ENCODE data around the gene MED14.

The MED14 gene

DNA sequence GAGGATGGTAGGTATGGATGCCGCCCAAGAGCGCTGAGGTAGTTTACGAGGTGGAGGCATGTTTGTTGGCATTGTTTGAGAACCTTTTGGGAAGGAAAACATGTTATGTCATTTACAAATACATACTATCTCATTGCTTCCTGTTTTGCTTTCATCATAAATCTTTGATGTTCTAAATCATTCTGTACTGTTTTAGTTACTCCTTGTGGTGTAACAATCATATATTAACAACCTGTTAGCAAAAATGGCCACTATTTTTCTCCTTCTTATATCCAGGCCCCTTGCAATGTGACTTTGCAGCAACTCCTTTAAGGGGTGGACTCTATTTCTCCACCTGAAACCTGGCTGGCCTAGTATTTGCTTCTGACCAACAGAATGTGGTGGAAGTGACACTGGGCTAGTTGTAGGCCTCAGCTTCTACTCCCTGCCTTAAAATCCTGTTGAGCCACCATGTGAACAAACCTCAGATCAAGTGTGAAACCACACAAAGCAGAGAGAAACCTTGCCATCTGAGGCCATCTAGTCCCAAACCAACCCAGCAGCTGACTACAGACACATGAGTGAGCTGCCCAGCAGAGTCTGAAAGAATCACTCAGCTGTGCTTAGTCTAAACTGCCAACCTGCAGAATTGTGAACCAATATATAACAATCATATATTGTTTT lies 72.1 kb downstream of the MED14 start:
- no peak for DNase-seq (ENCODE audit: low spot score)

- DNase-seq (ENCODE audit: low spot score): no peak
Measured at GRCh38 chrX:40661489-40661888, 73.9 kb downstream of the MED14 start.

GRCh38 chrX:40660381-40660780 lies 75.0 kb downstream of the MED14 start:
- DNase-seq (ENCODE audit: low spot score): no peak

- no peak for DNase-seq (ENCODE audit: low spot score)
Measured at GRCh38 chrX:40653535-40653934, 81.8 kb downstream of the MED14 start.

DNA sequence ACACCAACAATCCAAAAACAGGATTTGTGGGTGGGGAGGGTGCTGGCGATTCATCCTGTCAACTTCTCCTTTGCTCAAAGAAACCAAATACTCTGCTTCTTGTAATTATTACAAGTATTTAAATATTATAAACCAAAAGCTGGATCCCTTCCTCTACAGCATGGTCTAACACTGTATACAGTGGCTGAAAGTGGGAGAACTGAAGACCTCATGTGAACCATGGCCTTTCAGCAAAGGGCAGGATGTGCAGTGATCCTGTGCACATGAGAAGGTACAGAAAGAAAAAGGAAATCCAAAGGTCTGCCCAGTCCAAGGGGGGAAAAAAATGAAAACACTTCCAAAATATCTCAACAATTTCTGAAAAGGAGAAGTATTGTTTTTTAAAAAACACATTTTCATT lies 82.7 kb downstream of the MED14 start:
- DNase-seq (ENCODE audit: low spot score): no peak

- peak; percentile 25 for DNase-seq (ENCODE audit: low spot score)
Measured at GRCh38 chrX:40651620-40652223, 83.6 kb downstream of the MED14 start.

- peak; percentile 96 for DNase-seq (ENCODE audit: low spot score)
Measured at GRCh38 chrX:40647307-40648197, 87.8 kb downstream of the MED14 start, which contains the start of gene CXorf38. Gene CXorf38, minus strand, starts transcription at chrX:40647561. Its CDS starts 41 bp downstream, at chrX:40647520.

GRCh38 chrX:40646489-40647306 lies 88.6 kb downstream of the MED14 start:
- peak; percentile 37 for DNase-seq (ENCODE audit: low spot score)

- DNase-seq (ENCODE audit: low spot score): peak; percentile 52
Measured at GRCh38 chrX:40644821-40645358, 90.5 kb downstream of the MED14 start.

DNA sequence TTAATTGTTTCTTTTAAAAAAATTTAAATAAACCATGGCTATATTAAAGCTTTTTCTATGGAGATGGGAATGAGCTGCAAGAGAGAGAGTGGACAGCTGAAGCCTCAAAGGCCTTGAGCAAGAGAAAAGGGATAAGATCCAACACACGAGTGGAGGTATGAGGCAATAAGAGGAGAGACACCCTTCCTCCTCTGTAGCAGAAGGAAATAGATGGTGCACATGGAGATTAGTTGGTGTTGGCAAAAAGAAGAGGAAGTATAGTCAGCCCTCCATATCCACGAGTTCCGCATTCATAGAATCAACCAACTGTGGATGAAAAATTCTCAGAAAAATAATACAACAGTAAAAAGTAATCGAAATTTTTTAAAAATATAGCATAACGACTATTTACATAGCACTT lies 91.2 kb downstream of the MED14 start:
- DNase-seq (ENCODE audit: low spot score): peak; percentile 49

GRCh38 chrX:40637687-40638086 lies 97.7 kb downstream of the MED14 start:
- DNase-seq (ENCODE audit: low spot score): no peak

DNA sequence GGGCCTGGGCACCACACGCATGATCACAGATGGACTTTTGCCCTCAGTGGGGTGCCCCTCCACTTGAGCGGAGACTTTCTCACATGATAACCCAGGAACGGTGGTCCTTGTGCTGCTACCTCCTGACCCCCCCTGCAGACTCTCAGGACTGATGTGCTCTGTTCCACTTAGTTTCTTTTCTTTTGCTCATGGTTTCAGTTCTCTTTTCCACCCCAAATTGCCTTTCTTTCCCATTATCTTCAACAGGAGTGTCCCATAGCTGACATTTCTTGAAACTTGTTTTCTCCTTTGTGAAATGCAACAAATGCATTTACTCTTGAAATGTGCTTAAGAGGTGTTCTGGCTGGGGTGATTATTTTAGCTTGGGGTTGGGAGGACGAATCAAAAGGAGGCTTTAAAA lies 103.1 kb downstream of the MED14 start:
- DNase-seq (ENCODE audit: low spot score): no peak

DNA sequence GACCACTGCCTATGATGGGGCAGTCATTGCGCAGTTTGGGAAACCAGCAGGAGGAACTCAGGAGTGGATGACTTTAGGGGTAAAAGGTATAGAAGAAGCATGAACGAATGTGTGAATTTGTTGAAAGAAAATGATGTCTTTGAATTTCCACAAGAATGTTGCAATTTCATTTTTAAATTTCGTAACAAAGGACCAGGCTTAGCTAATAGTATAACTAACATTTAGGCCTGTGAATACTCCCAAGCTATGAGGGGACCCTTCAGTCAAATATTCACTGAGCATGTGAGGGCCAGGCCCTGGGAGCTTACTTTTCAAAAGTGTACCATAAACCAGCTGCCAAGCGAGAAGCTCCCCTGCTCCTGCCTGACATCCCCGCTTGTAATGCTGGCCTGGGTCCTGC lies 106.8 kb downstream of the MED14 start:
- DNase-seq (ENCODE audit: low spot score): peak; percentile 12

DNA sequence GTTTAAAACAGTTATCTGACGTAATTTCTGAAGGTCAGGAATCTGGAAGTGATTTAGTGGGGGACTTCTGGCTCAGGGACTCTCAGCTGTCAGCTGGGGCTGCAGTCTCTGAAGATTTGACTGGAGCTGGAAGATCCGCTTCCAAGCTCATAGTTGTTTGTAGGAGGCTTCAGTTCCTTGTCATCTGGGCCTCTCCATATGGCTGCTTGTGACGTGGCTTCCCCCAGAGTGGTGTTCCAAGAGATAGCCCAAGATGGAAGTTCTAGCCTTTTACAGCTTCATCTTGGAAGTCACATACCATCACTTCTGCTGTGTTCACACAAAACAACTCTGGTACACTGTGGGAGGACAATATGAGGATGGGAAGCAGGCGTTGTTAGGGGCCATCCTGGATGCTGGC lies 110.0 kb downstream of the MED14 start:
- no peak for DNase-seq (ENCODE audit: low spot score)

GRCh38 chrX:40623665-40624064 lies 111.7 kb downstream of the MED14 start:
- DNase-seq (ENCODE audit: low spot score): no peak

GRCh38 chrX:40623139-40623536 lies 112.2 kb downstream of the MED14 start, which contains the start of gene MPC1L:
Gene MPC1L, plus strand, starts transcription at chrX:40623428. Its CDS starts 138 bp downstream, at chrX:40623566.
- no peak for DNase-seq (ENCODE audit: low spot score)

GRCh38 chrX:40622479-40623138 lies 112.7 kb downstream of the MED14 start:
- DNase-seq (ENCODE audit: low spot score): no peak

- no peak for DNase-seq (ENCODE audit: low spot score)
Measured at GRCh38 chrX:40617566-40617965, 117.8 kb downstream of the MED14 start.

DNA sequence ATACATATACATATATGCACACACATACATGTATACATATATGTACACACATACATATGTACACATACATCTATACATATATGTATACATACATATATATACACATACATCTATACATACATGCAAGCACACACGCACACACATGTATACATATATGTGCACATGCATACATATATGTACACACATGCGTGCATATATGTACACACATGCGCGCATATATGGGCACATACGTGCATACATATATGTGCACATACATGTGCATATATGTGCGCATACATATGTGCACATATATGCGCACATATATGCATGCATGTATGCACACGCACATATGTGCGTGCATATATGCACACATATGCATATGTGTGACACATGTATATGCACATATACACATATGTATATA lies 119.4 kb downstream of the MED14 start:
- no peak for DNase-seq (ENCODE audit: low spot score)

GRCh38 chrX:40612511-40612910 lies 122.8 kb downstream of the MED14 start:
- no peak for DNase-seq (ENCODE audit: low spot score)

GRCh38 chrX:40607381-40607780 lies 128.0 kb downstream of the MED14 start:
- no peak for DNase-seq (ENCODE audit: low spot score)

Data from GM03348 (cell line).